Measurements from ENCODE around the gene CALD1.

The CALD1 gene

DNA sequence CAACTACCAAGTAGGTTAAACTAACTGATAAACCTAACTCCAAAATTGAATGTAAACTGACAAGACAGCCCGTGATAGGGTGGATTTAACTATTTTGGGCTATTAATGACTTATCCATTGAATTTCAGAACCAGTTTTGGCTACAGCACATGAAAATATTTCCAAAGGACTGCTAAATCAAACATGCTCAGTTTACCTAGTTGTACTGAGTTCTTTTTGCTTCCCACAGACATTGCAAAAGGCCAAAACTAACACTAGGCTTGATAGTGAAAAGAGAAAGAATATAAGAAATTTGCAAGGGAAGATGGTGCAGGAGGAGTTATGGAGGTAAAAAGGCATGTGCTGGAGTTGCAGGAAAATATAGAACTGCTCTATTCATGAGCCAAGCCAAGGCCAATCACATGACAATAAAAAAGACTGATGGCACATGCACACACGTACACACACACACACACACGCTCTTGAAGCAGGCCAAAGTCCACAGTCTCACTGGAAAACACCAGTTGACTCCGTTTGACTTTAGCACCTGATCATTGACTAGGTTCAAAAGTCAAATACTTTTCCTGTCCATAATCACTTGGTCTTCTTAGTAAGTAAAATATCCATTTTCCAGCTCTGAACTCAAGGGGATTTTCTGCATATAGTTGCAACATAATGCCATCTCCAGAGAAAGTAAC, 130.9 kb downstream of the CALD1 start:
- H3K36me3 ChIP-seq (ENCODE audit: low read length) = no peaks in the 10 kb centered on the region
- no peak overlapping the region for H3K4me2 ChIP-seq (ENCODE audit: low read depth, low read length, poor library complexity, severe bottlenecking)
- H3K4me3 ChIP-seq (ENCODE audit: insufficient read depth, low read length, poor library complexity, severe bottlenecking) = no peak overlapping the region
- H2AFZ ChIP-seq (ENCODE audit: low read depth, low read length, severe bottlenecking) = no peak overlapping the region
- no peaks in the 10 kb centered on the region for H3K27me3 ChIP-seq (ENCODE audit: low read length)
- TF ChIP-seq CTCF (IDR thresholded peaks at IDR 0.05; ENCODE audit: insufficient read depth, low read length, poor library complexity, severe bottlenecking) (no peak), EZH2phosphoT487 (conservative IDR thresholded peaks at IDR 0.05; ENCODE audit: low read length) (no peak)
- H4K20me1 ChIP-seq (ENCODE audit: low read depth, low read length) = no peaks in the 10 kb centered on the region
- H3K79me2 ChIP-seq (ENCODE audit: insufficient read depth, low read length) = no peaks in the 10 kb centered on the region
- no peaks in the 10 kb centered on the region for H3K9me3 ChIP-seq (ENCODE audit: insufficient read depth, low read length)
- no peaks in the 10 kb centered on the region for H3K9me2 ChIP-seq (replicated peaks; ENCODE audit: insufficient read depth, low read length)
- H3K9ac ChIP-seq (ENCODE audit: low read length) = no peak overlapping the region
- H3F3A ChIP-seq (ENCODE audit: insufficient read depth) = no peaks in the 10 kb centered on the region
- H3K27ac ChIP-seq (ENCODE audit: low read depth, low read length) = no peak overlapping the region

GRCh38 chr7:134910968-134911367, 131.5 kb downstream of the CALD1 start:
- Histone ChIP-seq H3K4me3 (ENCODE audit: insufficient read depth, low read length, poor library complexity, severe bottlenecking) (no peak overlapping the region), H3K9ac (ENCODE audit: low read length) (no peak overlapping the region), H3K9me3 (ENCODE audit: insufficient read depth, low read length) (no peaks in the 10 kb centered on the region), H2AFZ (ENCODE audit: low read depth, low read length, severe bottlenecking) (no peak overlapping the region), H3F3A (ENCODE audit: insufficient read depth) (no peaks in the 10 kb centered on the region), H3K27me3 (ENCODE audit: low read length) (no peaks in the 10 kb centered on the region), H3K79me2 (ENCODE audit: insufficient read depth, low read length) (no peaks in the 10 kb centered on the region), H3K9me2 (replicated peaks; ENCODE audit: insufficient read depth, low read length) (no peaks in the 10 kb centered on the region), H3K36me3 (ENCODE audit: low read length) (no peaks in the 10 kb centered on the region), H4K20me1 (ENCODE audit: low read depth, low read length) (no peaks in the 10 kb centered on the region), H3K4me2 (ENCODE audit: low read depth, low read length, poor library complexity, severe bottlenecking) (no peak overlapping the region), H3K27ac (ENCODE audit: low read depth, low read length) (no peak overlapping the region)
- no peak for TF ChIP-seq CTCF (IDR thresholded peaks at IDR 0.05; ENCODE audit: insufficient read depth, low read length, poor library complexity, severe bottlenecking)
- TF ChIP-seq EZH2phosphoT487 (conservative IDR thresholded peaks at IDR 0.05; ENCODE audit: low read length) = no peak

- no peaks in the 10 kb centered on the region for H3K79me2 ChIP-seq (ENCODE audit: insufficient read depth, low read length)
- H4K20me1 ChIP-seq (ENCODE audit: low read depth, low read length) = no peaks in the 10 kb centered on the region
Observed at GRCh38 chr7:134916171-134916883, 136.9 kb downstream of the CALD1 start.

More at GRCh38 chr7:134916171-134916883, 136.9 kb downstream of the CALD1 start:
- Histone ChIP-seq H3K4me2 (ENCODE audit: low read depth, low read length, poor library complexity, severe bottlenecking) (no peak overlapping the region), H3K9me3 (ENCODE audit: insufficient read depth, low read length) (no peaks in the 10 kb centered on the region), H3K4me3 (ENCODE audit: insufficient read depth, low read length, poor library complexity, severe bottlenecking) (no peak overlapping the region), H3F3A (ENCODE audit: insufficient read depth) (no peaks in the 10 kb centered on the region), H3K9ac (ENCODE audit: low read length) (no peak overlapping the region), H3K9me2 (replicated peaks; ENCODE audit: insufficient read depth, low read length) (no peaks in the 10 kb centered on the region), H3K27ac (ENCODE audit: low read depth, low read length) (no peak overlapping the region), H3K36me3 (ENCODE audit: low read length) (no peaks in the 10 kb centered on the region), H2AFZ (ENCODE audit: low read depth, low read length, severe bottlenecking) (no peak overlapping the region), H3K27me3 (ENCODE audit: low read length) (no peaks in the 10 kb centered on the region)
- TF ChIP-seq EZH2phosphoT487 (conservative IDR thresholded peaks at IDR 0.05; ENCODE audit: low read length) (no peak), CTCF (IDR thresholded peaks at IDR 0.05; ENCODE audit: insufficient read depth, low read length, poor library complexity, severe bottlenecking) (no peak)

Measured in SU-DHL-6 (cell line).